GM19043 (cell line): ENCODE results near the gene CCDC60.
"Not testable (repeated sequence)": the region's sequence is repeated elsewhere in the genome, so short reads cannot be mapped to it uniquely, and the experiment has no call there.

Experiments used
- ATAC-seq: cut with Tn5 transposase; IDR thresholded peaks from one replicate; pipeline ENCODE4 v1.9.1; 2021; ENCODE audit warnings: low read depth; ENCODE audit not compliant: unreplicated experiment

CCDC60 gene

DNA sequence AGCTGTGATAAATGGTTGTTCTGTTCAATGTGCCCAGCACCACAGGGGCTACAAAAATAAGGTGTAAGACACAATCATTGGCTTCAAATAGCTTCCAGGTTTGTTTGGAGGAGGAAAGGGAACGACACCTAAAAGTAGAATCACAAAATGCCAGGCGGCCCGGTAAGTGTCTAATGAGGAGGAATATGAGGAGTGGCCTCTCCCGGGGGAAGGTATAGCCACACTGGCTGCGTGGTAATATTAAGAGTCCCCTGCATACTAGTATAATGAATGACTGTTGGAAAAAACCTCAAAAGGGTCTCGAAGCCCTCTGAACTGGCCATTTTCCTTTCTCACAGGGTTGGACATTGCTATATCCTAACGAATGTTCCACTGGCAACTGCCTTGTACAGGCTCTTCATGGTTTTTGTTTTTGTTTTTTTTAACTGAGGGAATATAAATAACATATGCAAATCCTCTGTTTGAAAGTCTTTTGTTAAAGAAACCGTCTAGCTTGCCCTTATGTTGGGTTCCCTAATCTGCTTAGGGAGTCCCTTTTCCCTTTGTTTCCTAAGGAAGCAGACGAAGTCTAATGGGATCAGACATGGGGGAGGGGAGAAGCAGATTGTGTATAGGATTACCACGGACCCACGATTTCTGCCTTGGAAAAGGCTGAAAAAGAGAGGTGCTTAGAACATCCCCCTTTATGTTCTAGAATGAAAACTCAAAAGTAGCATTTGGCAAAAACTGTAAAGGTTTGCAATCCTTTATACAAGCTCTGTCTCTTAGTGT, 4.2 kb downstream of the CCDC60 start:
- ATAC-seq: no peak

DNA sequence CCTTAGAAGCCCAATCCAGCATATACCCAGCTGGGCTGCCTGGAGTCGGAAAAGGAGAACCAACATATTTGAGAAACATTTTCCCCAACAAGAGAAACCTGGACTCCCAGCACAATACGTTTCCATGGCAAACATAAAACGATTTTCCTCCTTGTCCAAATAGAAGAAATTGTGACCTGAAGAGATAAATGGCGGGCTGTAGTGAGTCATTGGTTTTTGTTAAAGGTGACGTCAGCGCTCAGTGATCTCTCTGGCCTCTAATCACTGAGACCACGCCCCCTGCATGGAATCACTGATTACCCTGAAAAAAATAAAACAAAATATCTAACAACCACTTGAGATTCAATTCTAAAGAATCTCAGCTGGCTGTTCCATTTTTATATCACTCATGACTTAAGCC, 6.0 kb downstream of the CCDC60 start:
- ATAC-seq: no peak

DNA sequence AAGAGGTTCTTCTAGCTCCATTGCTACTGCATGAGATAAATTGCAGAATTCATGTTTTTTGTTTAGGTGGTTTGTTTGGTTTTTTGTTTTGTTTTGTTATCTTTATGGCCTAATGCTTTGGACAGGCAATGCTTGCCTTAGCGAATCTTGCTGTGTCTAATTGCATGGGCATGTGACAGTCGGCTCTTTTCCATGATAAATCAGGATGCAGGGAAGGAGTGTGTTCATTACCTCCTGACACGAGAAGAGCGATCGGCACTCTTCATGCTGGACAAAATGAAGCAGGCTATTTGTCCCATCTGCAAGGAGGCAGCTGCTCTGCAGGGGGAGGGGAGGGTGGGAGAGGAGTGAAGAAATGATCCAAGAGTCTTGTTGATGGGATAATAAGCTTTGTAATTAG, 6.5 kb downstream of the CCDC60 start:
- ATAC-seq: no peak

DNA sequence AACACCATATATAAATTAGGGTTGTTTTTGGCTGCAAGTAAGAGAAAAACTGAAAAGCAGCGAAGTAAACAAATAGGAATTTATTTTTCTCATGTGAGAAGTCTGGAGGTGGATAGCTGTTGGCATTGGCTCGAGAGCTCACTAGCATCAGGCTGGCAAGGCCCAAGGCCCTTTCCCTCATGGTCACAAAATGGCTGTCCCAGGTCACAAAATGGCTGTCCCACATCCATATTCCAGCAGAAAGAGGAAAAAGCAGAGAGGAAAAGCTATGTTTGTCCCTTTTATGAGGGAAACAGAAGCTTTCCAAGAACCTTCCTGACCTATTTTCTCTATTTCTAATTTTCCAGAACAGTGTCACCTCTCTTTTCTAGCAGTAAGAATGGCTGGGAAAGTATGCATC, 7.5 kb downstream of the CCDC60 start:
- ATAC-seq: no peak

DNA sequence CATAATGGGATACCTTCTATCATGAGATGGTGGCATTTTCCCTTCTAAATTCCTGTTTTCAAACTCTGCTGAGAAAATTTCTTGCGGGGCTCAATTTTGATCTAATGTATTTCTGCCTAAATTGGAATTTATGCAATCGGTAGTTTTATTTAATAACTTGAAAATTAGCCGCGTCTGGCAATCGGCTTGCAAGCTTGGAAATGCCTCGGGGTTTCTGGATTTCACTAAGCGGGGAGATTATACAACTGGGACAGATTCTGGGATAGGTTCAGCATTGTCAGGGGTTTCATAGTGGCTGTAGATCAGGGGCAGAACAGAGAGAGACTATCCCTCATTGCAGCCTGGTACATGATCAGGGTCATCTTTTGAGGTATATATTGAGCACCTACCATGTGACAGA, 8.6 kb downstream of the CCDC60 start:
- ATAC-seq: no peak

DNA sequence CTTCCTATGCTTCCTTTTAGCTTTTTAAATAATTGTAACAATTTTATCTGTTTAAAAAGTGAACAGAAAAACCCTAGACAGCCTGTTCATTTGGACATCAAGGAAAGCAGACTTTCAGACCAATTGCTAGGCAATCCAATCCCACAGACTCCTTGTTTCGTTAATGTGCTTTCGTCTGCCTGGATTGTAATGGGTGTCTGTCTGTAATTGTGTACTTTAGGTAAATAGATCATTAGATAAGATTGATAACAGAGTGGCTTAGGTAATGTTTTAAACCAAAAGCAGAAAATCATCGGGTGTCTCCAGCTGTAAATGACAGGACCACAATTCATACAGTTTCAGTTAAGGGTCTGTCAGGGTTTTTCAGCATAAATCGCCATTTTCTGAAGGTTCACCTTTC, 19.6 kb downstream of the CCDC60 start:
- no peak for ATAC-seq

DNA sequence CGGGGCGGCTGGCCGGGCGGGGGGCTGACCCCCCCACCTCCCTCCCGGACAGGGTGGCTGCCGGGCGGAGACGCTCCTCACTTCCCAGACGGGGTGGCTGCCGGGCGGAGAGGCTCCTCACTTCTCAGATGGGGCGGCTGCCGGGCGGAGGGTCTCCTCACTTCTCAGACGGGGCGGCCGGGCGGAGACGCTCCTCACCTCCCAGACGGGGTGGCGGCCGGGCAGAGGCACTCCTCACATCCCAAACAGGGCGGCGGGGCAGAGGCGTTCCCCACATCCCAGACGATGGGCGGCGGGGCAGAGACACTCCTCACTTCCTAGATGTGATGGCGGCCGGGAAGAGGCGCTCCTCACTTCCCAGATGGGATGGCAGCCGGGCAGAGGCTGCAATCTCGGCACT, 25.8 kb downstream of the CCDC60 start:
- ATAC-seq: not testable (repeated sequence)

DNA sequence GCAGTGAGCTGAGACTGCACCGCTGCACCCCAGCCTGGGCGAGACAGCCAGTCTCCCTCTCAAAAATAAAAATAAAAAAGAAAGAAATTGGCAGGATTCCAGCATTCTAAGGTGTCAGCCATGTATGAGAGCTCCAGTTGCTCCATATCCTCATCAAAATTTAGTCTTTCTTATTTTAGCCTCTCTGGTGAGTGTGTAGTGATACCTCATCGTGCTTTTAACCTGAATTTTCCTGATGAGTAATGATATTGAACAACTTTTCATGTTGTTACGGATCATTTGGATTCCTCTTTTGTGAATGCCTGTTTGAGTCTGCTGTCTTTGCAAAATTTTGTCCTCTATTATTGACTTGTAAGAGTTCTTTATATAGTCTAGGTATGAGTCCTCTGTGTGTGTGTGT, 28.5 kb downstream of the CCDC60 start:
- no peak for ATAC-seq

DNA sequence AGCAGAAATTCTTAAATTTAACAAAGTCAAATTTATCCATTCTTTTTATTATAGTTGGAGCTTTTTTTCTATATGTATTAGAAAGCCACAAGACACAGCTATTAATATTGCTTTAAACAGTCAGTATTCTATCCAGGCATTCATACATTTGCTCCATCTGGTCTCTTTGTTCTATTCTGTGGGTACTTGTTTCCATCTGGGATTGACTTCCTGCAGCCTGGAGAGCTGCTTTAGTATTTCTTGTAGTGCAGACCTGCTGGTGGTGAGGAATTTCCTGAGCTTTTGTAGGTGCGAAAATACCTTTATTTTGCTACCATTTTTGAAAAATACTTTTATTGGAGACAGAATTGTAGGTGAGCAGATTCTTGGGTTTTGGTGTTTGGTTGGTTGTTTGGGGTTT, 29.0 kb downstream of the CCDC60 start:
- ATAC-seq: no peak

DNA sequence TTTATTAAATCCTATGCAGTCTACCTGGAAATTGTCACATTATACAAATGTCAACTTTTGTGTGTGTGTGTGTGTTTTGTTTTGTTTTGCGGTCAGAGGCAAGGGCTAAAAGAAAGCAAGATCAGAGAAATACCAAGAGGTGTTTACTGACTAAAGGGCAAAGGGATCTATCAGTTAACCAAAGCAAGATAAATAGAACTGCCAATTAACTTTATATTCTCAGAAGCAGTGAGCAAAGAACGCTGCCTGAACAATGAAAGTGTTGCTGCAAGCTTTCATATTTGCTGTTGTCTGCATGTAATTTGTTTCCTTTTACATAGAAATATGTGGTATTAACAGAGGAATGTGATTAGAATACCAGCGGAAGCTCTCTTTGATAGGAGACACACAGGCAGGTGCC, 30.9 kb downstream of the CCDC60 start:
- no peak for ATAC-seq

DNA sequence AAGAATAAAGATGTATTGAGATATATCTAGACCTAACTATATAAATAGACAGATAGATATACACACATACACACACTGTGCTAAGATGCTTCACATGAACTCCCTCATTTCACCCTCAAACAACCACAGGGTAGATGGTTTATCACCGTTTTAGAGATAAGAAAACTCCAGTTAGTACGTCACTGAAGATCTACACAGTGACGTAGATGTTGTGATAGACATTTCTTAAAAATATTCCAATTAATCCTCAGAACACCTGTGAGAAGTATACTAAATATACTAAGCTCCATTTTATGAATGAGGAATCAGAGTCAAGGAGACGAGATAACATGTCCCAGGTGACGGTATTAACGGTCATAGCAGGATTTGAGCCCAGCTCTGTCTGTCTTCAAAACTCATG, 31.5 kb downstream of the CCDC60 start:
- ATAC-seq: no peak

DNA sequence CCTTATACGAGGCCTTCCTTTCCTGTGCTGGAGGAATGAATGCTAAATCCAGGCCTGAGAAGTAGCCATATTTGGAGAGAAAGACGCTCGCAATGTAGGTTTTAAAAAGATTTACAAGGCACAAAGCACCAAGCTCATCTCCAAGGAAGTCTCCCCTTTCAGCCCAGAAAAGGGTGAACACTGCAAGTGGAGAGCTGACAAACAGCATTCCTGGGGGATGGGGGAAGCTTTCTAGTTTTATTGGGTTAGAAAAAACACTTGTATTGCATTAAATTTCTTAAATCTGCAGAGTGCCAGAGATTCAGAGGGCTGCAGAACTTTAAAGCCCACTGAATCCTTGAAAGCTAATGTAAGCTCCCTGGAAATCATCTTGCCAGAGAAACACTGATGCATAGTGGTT, 34.6 kb downstream of the CCDC60 start:
- no peak for ATAC-seq

DNA sequence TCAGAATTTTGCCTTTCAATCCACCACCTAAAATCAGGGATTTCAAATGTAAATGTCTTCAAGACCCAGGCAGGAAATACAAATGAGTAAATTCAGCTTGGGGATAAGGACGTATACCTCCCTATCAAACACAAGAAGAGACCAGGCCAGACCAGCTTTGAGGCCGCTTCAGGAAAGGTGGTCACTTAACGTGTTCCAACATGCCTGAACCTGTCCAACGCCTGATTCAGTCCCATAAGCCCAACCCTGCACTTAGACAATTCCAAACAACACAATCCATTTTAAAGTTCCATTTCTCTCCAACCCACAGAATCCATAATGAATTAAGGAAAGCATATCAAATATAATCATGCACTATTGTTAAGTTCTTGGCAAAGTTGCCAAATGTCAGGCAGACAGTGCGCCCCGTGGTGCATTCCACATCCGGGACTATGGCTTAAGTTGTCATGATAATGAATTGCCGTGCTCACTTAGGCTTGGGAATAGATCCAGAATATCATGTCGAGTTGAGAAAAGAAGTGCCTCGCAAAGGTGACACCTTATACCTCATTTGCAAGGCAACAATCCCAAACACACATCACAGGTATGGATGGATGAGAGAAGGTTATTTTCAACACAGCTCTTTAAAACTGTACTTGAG, 35.5 kb downstream of the CCDC60 start:
- ATAC-seq: no peak

DNA sequence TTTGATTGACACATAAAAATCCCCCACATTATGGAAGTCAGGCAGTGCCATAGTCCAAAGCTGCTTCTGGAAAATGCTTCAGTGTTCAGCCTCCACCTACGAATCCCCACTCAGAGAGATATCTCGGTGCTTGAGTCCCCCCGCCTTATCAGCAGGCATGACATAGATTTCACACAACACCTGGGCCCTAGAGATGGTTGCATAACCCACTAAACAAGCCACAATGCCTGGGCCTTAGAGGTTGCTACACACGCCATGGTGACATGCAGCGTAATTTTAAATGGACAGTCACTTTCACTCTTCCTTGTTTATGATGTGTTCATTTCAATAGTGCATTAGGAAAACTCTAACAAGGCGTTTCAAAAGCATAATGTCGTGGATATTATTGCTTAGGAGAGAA, 38.0 kb downstream of the CCDC60 start:
- no peak for ATAC-seq

DNA sequence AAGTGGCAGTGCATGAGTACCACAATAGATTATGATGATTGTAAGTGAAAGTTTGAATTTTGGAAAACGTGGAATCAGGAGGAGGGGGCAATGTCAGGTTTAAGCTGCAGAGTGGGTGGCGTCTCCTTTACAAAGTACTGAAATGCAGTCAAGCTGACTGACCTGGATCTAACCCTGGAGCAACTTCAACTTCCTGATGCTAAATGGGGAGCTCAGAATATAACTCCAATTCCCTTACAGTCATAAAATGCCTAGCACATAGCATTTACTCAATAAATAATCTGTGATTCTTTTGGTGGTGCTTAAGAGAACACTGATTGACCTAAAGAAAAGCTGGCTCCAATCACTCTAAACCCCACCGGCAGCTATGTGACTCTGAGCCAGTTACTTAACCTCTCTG, 38.5 kb downstream of the CCDC60 start:
- no peak for ATAC-seq

DNA sequence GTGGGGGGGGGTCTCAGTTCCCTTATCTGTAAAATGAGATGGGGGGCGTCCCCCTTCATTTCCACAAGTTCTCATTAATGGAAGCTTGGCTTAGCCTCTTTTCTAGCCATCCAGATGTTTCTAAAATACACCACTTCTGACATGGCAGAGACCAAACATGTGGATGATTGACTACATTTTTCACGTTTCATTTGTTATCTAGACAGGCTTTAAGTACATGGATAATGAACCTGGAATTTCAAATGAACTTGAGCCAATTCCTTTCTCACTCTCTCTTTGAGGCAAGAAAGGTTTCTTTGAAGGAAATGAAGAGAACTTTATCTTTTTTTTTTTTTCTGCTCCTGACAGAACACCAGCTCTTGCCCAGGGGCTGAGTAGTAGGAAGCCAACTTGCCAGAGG, 39.1 kb downstream of the CCDC60 start:
- ATAC-seq: no peak

DNA sequence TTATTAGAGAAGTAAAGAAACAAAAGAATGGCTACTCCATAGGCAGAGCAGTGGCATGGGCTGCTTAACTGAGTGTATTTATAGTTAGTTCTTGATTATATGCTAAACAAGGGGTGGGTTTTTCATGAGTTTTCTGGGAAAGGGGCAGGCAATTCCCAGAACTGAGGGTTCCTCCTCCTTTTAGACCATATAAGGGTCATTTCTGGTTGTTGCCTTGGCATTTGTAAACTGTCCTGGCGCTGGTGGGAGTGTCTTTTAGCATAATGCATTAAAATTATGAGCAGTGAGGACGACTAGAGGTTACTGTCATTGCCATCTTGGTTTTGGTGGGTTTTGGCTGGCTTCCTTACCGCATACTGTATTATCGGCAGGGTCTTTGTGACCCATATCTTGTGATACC, 40.1 kb downstream of the CCDC60 start:
- ATAC-seq: no peak

DNA sequence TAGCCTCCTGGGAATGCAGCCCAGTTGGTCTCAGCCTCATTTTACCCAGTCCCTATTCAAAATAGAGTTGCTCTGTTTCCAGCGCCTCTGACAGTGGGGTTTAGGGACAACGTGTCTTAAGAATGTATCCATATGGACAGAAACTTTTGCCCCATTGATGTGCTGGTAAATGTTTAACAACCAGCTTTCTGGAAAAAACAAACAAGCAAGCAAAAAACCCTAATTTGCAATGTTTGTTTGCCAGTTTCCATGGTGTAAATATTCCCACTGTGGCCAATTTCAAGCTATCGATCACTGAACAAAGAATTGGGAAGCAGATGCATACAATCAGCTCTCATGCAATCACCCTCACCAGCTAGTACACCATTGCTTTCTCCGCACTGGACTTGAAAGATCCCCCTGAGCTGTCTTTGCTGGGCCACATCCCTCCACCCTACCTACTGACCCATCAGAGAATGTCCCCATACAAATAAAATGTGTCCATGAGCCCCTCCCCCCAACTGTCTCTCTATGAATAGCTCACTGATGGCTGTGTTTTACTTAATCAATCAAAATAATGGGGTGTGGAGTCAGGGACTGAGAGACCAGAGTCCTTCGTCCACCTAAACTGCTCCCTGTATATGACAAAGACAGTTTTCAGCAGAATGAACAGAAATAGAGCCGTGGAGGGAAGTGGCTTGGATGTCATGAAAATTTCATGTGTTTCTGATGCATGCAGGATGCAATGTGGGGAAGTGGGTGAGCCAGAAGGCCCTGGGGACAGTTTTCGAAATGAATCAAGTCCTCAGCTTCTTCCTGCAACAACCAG, 40.8 kb downstream of the CCDC60 start:
- peak; percentile 70 for ATAC-seq

DNA sequence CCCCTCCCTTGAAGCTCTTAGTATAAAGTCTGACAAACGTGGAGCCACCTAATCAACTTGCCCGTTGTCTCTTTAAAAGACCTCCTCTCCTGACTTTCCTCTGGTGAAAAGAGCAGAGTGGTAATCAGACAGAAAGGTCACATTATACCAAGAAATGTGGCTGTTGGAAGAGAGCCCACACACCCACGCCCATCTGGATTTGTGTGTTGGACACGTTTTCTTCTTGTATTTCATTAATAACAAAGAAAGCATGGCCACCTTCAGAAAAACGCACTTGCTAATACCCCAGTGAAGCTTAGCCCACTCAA, 41.3 kb downstream of the CCDC60 start:
- no peak for ATAC-seq

DNA sequence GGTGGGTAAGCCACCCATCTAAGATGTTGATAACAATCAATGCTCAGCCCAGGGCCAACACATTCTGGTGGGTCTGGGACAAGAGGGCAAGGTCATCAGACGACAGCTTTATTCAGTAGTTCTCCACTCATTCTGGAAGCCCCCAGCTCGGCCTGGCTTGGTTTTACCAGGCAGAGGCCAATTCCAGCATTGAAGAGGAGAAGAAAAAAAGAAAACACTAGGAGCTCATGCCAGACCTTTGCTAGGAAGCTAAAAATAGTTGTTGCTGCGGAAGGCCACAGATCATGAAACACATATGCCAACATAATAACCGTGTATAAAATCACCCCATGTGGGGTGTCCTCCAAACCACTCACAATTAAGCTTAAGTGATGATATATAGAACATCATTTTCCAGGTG, 44.4 kb downstream of the CCDC60 start:
- ATAC-seq: no peak

DNA sequence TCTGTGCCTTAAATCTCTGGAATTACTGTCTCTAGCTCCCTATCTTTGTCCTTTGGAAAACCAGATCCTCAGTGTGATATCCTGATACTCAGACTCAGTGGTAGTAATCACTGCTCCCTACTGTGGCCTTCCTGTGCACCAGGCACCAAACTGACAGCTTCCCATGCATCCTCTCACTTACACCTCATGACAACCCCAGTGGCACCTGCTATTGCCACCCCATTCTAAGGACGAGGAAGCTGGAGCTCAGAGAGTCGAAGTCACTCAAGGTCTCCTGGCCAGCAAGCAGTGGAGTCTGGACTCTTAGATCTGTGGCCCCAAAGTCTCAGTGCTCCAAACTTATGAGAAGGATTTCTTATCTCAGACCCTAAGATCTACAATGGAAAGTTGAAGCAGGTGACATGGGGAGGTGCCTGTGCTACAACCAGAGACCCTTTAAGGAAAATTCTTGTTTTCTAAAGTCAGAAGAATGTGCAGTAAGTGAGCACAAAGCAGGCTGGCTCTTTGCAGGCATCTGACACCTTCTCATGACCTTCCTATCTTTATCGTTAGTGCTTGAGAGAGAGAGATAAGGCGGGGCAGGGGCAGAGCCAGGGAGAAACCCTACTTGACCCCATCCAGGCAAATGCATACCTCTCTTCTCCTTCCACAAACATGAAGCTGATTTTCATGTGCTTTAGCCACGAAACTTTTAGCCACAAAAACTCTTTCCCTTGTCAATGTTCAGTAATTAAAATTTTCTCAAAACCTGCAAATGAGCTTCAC, 47.1 kb downstream of the CCDC60 start:
- no peak for ATAC-seq
